HG02759 (cell line): ENCODE results near the gene SLC35B1.
A peak's percentile ranks its signal among the peaks of the same experiment; 100 is the strongest.

Source experiments
- ATAC-seq: cut with Tn5 transposase; IDR thresholded peaks from one replicate; pipeline ENCODE4 v1.9.1; 2021; ENCODE audit warnings: mild to moderate bottlenecking, moderate library complexity; ENCODE audit not compliant: unreplicated experiment

SLC35B1 gene, protein sequence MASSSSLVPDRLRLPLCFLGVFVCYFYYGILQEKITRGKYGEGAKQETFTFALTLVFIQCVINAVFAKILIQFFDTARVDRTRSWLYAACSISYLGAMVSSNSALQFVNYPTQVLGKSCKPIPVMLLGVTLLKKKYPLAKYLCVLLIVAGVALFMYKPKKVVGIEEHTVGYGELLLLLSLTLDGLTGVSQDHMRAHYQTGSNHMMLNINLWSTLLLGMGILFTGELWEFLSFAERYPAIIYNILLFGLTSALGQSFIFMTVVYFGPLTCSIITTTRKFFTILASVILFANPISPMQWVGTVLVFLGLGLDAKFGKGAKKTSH

DNA sequence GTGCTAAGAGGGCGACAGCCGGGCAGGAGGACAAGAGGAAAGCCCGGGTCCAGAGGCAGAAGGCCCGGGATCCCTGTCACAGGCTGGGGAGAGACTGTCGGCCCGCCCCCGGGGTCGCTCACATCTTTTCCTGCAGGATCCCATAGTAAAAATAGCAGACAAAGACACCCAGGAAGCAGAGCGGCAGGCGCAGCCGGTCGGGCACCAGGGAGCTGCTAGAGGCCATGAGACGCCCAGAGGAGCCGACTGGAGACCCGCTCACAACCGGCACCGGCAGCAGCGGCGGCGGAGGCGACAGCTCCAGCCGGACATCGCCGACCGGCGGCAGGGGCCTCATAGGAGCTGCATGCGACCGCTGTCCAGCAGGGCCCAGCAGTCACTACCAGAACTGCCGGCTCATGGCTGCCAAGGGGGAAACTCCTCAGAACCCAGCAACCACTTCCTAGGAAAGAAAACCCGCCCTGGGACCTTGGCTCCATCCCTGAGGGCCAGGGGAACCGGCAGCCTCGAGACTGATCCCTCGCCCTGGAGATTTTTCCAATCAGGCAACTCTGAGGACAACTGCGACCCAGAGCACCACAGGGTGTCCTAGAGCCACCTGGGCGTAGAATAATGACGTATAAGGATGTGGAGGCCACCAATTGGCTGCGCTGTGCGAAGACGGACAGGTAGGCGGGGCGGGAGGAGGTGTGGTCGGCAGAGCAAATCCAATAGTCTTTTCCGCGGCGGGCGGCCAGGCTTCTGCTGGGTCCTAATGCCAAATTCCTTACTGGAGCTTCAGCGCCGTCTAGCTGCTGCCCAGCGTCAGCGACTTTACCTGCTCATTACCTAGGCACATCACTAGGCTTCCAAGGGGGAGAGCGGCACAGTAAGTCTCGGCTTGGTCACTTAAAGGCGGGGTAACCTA lies at the start of gene SLC35B1:
SLC35B1 (minus strand) TSS at position 357 of the 907 bp plus-strand sequence; CDS start at position 226, 131 bp downstream.
- peak; percentile 94 for ATAC-seq

DNA sequence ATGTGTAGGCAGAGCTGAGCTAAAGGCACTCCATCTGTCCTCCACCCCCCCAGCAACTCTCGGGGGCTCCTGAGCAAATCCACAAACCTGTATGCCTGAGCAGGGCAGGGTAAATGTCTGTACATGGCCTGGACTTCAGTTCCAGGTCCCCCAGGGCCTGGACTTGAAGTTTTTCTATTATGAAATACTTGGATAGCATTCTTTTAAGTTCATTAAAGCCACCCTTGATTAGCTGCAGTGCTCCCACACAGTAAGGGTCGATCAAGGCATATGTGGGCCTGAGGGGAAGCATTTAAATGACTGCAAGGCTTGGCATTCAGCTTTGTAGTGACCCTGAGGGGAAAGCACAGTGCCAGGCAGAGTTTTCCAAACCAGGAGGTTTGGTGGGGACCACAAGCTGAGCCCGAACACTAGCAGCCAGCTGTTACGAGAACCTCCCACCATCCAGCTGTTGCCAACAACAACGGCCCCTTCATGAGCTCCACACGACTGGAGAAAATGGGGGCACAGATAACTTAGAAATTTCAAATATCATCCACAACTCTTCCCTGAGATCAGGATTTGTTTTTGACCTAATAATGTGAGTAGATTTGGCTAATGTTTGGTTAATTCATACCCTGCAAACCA lies 49.5 kb upstream of the SLC35B1 start:
- ATAC-seq, result no peak

DNA sequence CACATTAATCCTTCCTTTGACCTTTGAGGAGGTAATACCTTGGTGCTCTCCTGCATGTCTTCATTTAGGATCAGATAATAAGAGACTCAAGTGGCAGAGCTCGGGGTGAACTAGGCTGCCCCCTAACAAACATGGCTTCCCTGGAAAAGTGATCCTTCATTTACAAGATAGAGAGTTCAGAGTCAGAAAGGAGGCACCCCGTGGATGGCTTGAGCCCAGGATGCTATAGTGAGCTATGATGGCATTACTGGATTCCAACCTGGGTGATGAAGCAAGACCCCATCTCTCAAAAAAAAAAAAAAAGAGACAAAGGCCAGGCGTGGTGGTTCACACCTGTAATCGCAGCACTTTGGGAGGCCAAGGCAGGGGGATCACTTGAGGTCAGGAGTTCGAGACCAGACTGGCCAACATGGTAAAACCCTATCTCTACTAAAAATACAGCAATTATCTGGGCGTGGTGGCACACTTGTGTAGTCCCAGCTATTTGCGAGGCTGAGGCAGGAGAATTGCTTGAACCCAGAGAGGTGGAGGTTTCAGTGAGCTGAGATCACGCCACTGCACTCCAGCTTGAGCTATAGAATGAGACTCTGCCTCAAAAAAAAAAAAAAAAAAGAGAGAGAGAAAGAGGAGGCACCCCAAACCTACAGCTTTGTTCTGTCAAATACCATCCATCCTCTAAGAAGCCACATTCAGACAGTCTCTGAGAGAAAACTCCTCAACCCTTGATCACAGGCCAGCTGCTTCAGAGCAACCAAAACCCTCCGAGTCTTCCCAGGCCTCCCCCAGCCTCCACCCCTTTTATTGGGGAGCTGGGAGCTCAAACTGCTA lies 48.8 kb upstream of the SLC35B1 start:
- ATAC-seq, result no peak

DNA sequence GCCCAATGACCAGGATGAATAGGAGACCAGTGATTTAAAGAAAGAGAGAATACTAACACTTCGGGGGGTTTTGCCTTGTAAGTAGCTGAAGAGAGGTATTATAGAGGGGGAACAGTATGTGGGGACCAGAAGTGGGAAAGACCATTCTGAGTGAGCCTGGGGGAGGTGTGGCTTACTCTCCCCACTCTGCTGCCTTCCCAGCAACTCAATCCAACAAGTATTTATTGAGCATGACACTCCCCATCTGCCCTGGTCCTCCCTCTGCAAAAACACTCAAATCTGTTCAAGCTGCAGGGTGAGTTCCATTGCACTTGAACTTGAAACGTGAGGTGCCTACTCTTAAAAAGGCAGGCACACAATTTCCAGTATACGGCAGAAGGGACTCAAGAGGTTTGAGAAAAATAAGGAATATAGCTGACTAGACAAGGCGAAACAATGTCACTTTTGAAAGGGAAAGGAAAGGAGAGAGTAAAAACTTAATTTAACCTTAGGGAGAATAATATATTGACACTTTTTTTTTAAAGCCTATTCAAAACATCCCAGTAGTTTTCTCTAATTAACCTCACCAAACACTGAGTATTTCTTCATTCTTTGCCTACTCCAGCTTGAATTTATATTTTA lies 48.0 kb upstream of the SLC35B1 start:
- no peak for ATAC-seq

DNA sequence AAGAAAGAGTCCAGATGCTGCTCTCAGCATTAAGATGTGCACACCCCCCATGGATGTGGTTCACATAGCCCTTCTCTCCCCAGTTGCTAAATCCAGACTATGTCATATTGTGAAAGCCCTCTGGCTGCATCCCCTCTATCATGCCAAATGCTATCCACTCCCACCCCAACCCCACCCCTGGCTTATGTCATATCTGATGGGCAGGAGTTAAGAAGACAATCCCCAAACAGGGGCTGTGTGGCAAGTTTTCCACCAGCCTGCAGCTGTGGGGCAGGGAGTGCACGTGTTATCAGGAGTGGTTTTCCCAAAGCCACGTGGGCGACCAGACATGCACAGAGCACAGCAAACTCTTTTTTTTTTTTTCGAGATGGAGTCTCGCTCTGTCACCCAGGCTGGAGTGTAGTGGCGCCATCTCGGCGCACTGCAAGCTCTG lies 46.2 kb upstream of the SLC35B1 start:
- ATAC-seq, result no peak

DNA sequence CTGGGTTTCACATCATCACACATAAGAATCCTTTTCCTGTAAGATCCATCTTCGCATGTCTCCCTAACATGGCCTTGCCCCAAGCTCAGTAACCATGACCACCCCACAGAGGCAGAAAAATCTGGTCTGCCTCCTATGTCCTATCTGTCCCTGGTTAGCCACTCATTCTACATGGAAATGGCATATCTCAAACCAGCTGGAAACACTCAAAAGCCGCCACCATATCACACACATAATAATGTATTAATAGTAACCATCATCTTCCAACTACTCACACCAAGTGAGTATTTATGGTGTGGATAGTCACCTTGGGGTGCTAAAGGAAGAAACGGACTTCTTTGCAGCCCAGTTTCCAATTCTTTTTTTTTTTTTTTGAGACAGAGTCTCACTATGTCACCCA lies 44.7 kb upstream of the SLC35B1 start:
- no peak for ATAC-seq

DNA sequence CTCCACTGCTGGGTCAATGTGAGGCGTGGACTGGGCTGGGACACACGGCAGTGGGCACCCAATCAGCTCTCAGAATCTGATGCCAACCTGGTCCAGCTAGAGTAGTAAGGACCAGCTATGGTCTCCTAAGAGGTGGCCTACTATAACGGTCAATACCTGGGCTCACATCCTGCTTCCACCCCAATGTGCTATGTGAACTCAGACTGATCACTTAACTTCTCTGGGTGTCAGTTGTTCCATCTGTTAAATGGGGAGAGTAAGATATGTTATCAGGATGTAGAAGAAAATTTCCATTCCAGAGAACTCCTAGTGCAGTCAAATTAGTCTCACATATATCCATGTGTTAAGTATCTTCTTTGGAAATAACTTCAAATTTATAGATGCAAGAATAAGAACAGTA lies 42.0 kb upstream of the SLC35B1 start:
- ATAC-seq, result no peak

DNA sequence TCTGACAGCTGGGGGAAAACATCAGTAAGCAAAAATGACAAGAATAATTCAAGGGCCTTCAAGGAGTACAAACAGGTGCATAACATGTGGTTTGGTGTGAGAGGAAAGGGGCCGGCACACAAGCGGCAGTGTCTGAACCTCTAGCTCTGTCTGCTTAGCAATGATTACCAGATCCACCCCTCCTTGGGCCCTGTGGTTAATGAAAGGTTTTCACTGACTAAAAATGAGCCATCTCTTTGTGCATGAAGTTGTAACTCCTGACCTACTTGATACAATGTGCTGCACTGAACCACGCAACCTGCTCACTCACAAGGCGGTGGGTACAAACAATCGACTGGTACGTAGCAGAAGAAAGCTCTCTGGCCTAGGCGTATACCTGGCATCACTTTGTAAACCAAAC lies 41.0 kb upstream of the SLC35B1 start:
- ATAC-seq, result peak; percentile 72

DNA sequence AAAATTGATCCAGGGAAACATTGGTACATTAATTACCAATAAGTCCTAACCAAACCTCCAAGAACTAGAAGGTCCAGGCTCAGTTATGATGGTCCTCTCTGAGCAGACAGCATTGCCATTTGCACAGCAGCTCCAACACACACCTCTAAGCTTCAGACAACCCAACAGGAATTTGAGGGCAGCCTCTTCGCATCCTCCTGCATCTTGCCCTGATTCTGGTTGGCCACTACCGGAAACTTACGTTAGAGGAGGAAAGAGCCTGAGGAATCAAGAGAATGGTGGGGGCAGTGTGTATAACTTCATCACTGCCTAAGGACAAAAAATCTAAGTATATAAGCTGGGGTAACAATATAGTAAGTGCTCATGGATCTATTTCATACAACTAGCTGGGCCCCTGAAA lies 40.5 kb upstream of the SLC35B1 start:
- ATAC-seq, result no peak

DNA sequence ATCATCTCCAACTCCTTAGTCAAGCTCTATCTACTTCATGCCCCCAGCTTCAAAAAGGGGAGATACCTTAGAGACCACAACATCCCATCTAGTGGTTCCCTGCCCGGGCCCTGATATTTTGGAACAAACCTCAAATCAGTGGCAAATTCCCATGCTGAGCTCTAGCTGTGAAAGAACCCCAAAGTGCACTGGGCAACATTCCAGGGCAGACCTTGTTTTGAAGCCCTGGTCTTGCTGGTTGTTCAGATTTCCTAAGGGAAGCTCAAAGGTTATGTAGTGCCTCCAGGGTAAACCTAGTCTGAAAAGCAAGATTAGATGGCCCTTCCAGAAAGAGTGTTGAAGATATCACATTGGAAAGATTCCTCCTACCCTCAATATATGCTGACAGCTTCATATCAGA lies 39.9 kb upstream of the SLC35B1 start:
- ATAC-seq, result no peak

DNA sequence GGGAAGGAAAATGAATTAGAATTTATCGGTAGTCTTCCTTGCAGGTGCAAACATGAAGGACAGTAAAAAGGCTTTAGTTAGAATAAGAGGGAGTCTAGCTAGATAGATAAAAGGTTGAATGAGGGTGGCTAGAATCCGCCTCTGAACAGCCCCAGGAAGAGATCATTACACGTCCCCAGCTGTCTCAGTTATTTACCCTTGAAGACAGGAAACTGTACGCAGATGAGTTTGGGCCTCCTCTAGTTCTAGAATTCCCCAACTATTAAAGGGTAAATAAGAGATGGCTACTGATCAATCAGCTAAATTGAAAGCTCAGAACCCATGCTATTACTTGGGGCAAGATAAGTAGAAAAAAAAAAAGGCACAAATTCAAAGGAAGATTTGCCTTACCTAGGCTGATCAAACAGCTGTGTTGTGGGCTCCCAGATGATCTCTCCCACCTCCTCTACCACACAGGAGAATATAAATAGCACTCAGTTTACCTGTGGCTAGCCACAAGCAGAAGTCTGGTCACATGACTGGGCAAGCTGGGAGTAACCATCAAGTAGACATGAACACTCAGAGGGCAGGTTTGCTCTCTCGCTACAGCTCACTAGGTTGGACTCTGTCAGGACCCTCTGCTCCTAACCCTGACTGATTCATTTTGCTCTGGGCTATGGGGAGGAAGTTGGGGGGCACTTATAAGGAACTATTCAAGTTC lies 39.2 kb upstream of the SLC35B1 start:
- ATAC-seq, result peak; percentile 62

DNA sequence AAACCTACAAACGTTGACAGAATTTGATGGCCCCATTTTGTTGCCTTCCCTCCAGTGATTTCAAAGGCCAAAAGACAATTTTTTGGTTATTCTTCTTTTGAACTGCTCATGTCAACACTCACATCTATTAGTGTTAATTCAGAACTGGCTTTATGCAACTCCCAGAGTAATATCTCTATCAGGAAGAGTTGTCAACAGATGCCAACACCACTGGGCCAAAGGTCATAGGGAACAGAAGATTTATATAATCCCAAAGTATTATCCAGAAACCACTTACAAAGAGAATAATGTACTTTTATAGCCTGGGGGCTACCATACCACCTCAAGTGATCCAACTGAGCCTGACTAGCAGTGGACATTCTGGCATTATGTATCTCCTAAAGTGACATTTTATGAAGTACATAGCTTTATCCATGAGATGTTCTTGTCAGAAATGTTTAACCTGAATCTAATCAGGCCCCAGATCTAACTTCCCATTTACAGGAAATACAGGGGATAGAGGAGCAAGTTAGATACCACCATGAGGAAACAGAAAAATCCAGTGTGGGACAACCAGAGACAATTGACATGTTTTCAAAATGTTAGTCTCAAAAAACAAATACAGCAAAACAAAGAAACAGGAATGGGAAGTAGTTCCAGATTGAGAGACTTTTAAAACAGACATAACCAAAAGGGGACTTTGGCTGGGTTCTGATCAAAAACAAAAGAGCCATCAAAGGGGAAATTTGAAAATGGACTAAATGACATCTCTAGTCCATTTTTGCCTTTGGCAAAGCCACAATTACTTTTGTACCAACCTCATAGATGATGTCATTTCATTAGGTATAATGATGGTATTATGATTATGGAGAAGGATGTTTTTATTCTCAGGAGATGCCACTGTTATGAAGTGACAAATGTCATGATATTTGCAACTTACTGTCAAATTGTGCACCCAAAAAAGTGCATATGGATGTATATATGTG lies 37.7 kb upstream of the SLC35B1 start:
- ATAC-seq, result no peak

DNA sequence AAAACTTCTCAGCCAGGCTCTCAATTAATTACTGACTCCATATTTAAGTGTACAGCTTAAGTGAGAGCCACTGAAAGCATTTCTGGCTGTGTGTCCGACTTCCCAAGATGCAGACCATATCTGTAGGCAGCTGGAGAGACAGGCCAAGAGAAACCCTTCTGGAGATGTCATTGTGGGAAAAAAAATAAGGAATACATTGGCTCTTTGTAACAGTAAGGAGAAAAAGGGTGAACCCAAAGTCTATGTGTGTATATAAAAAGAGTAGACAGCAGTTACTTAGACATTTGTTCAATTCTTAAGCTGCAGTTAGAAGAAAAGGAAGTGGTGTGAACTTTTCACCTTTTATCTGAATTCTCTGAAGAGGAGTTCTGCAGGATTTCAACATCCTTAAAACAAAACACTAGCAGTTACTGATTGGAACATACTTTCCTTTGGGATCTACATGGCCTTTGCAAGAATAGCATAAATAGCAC lies 34.4 kb upstream of the SLC35B1 start:
- ATAC-seq, result no peak

DNA sequence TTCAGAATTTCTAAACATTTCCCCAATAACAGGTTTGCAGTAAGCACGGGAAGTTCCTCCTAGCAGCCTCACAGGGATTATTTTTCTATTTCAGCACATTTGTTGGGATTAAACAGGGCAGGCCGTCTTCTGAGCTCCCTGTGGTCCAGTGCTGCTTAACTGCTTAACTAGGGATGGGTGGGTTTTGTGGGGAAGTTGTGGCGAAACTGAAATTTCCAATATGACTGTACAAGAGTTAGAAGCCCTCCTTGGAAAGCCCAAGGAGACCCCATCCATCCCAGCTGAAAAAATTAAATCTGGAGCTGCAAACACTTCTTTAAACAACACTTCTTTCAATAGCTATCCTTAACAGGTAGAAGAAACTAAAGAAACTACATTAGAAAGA lies 33.9 kb upstream of the SLC35B1 start:
- ATAC-seq, result no peak

DNA sequence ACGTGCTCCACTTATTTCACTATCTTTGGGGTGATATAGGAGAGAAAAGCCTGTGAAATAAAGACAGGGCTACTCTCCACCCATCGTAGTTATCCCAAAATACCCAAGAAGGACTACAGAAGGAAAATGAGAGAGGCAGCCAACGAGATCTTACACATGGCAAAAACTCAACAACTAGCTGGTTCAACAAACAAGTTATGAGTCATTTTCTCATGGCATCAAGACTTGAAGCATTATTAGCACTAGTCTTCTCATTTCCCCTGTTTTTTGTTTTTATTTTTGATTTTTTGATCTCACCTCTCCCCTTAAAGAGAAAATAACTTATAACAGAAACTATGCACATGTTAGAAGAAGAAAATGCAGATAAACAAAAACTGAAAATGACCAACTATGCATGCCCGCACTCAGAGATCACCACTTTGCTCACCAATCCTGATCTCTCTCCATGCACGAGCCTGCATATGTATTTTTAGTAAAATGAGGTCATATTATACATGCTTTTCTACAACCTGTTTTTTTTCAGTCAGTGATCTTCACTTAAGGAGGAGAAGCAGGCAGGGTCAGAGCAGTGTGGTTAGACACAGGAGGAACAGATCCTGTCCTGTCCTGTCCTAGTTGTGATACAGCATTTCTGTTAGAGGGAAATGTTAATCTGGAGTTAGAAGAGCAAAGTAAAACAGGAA lies 33.4 kb upstream of the SLC35B1 start:
- no peak for ATAC-seq

DNA sequence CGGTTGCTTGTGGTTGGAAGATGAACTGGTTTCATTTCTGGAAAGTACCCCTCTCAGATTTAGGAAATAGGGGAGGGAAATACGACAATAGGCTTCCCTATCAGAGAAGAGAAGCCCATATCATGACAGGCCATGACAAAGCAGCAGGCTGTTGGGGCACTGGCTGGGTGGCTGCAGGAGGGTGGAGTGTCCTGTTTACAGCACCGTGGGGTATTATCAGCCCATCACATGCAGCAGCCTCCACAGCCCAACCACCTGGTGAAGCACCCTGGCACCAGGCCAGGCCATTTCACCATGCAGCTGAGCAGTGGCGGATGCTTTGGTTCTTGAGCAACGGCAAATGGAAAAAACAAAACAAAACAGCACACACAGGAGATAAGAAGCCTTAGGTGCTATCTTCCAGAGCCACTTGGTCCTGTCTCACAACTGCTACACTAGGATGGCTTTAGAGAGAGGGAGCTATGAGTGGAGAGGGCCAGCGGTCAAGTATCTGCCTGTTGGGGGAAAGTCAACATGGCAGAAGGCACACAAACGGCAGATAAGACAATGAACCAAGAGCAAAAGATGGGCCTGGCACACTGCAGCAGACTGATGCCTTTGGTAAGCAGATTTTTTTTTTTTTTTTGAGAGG lies 32.0 kb upstream of the SLC35B1 start:
- ATAC-seq, result peak; percentile 58

DNA sequence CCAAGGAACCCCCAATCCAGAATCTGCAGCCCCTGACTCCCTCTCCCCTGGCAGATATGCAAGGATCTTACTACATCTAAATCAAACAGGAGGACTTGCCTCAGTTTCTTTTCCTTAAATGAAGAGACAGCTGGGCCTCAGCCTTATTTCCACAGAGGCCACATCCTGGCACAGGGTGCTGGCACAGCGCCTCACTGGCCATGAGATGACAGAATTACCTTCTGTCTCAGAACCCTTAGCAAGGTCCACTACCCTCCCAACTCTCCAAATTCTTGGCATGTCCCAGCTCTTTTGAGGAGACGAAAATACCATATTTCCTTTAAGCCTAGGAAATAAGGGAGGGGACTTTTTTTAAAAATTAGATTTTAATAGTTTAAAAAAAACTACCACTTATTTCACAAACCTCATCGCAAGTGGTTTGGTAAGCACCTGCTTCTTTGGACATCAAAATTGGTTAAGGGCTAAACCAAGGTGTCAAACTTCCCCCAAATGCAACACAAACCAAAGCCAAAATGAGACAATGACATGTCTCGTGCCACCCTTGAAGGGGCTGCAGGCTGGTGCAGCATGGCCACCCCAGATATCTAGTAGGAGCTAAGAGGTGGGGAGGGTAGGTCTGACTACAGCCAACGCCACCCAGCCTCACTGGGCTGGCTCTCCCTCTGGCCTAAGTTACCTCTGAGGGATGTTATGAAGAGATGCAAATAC lies 30.8 kb upstream of the SLC35B1 start:
- ATAC-seq, result no peak
